GM21360 (cell line): ENCODE results near the gene GSTCD.
"Not testable (repeated sequence)": the region's sequence is repeated elsewhere in the genome, so short reads cannot be mapped to it uniquely, and the experiment has no call there.

Experiments used
- ATAC-seq: cut with Tn5 transposase; IDR thresholded peaks from one replicate; pipeline ENCODE4 v1.9.1; 2021; ENCODE audit warnings: mild to moderate bottlenecking, moderate library complexity; ENCODE audit not compliant: unreplicated experiment

Gene GSTCD

GRCh38 chr4:105714071-105714521, 5.5 kb downstream of the GSTCD start:
- peak; percentile 60 for ATAC-seq

- no peak for ATAC-seq
Measured at GRCh38 chr4:105714932-105715331, 6.3 kb downstream of the GSTCD start.

- no peak for ATAC-seq
Measured at GRCh38 chr4:105715692-105716278, 7.2 kb downstream of the GSTCD start.

GRCh38 chr4:105719204-105719603, 10.6 kb downstream of the GSTCD start:
- no peak for ATAC-seq

- ATAC-seq = no peak
Measured at GRCh38 chr4:105725623-105726022, 17.0 kb downstream of the GSTCD start.

- ATAC-seq = not testable (repeated sequence)
Measured at GRCh38 chr4:105729895-105730294, 21.3 kb downstream of the GSTCD start.

GRCh38 chr4:105735217-105735616, 26.6 kb downstream of the GSTCD start:
- not testable (repeated sequence) for ATAC-seq

GRCh38 chr4:105741548-105741947, 33.0 kb downstream of the GSTCD start:
- ATAC-seq = no peak

- no peak for ATAC-seq
Measured at GRCh38 chr4:105748222-105748621, 39.6 kb downstream of the GSTCD start.

- ATAC-seq = peak; percentile 52
Measured at GRCh38 chr4:105751718-105752299, 43.2 kb downstream of the GSTCD start.

GRCh38 chr4:105753361-105753760, 44.8 kb downstream of the GSTCD start:
- ATAC-seq = no peak

- ATAC-seq = no peak
Measured at GRCh38 chr4:105755375-105755774, 46.8 kb downstream of the GSTCD start.

GRCh38 chr4:105758958-105759357, 50.4 kb downstream of the GSTCD start:
- ATAC-seq = no peak

- ATAC-seq = no peak
Measured at GRCh38 chr4:105765690-105766407, 57.3 kb downstream of the GSTCD start.

GRCh38 chr4:105767579-105767978, 59.0 kb downstream of the GSTCD start:
- no peak for ATAC-seq

GRCh38 chr4:105770524-105770923, 61.9 kb downstream of the GSTCD start:
- ATAC-seq = not testable (repeated sequence)

- not testable (repeated sequence) for ATAC-seq
Measured at GRCh38 chr4:105772065-105772464, 63.5 kb downstream of the GSTCD start.

- not testable (repeated sequence) for ATAC-seq
Measured at GRCh38 chr4:105775760-105776415, 67.3 kb downstream of the GSTCD start.

- ATAC-seq = no peak
Measured at GRCh38 chr4:105780176-105780575, 71.6 kb downstream of the GSTCD start.

GRCh38 chr4:105784761-105785160, 76.2 kb downstream of the GSTCD start:
- no peak for ATAC-seq

GRCh38 chr4:105785792-105786191, 77.2 kb downstream of the GSTCD start:
- no peak for ATAC-seq

GRCh38 chr4:105786748-105787147, 78.2 kb downstream of the GSTCD start:
- no peak for ATAC-seq
